T47D (cell line): ENCODE data around the gene LY6G5C.

Source experiments
- DNase-seq, 2 experiments: peaks; one replicate each; pipeline versions ENCODE4 v3.0.0 to v3.0.0-alpha.2; 2011 to 2012; ENCODE audit warnings: low read depth in 1 of 2, low spot score in 1 of 2
- JUND ChIP-seq: IDR thresholded peaks from 2 replicates; pipeline ENCODE4 v1.6.1; 2012; ENCODE audit warnings: low read depth
- in situ Hi-C: cut with HindIII; loops from 2 replicates; pipeline ENCODE4 v1.10.0; 2016; ENCODE audit warnings: low sequenced_read_pairs, low pct_unique_long_range_greater_than_20kb

Gene LY6G5C

DNA sequence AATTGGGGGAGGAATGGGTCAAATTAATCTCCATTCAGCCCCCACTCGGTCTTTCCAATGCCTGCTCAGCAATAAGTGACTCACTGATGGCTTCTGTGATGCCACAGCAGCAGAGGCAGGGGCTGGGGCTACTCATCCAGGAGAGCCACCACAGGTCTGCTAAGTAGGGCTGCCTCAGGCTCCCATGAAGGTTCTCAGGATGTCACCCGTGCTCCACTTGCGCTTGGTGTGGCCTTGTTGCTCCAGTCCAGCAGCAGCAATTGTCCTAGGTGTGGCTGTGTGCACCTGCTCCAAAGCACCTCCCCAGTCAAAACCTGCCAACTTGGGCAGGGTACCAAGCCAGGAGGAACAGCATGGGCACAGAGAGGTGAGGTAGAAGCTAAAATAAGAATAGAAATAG is 41.3 kb upstream of the LY6G5C start:
- TF ChIP-seq JUND, result no peak
- in situ Hi-C loops, result no loop called here
- no peak for DNase-seq

DNA sequence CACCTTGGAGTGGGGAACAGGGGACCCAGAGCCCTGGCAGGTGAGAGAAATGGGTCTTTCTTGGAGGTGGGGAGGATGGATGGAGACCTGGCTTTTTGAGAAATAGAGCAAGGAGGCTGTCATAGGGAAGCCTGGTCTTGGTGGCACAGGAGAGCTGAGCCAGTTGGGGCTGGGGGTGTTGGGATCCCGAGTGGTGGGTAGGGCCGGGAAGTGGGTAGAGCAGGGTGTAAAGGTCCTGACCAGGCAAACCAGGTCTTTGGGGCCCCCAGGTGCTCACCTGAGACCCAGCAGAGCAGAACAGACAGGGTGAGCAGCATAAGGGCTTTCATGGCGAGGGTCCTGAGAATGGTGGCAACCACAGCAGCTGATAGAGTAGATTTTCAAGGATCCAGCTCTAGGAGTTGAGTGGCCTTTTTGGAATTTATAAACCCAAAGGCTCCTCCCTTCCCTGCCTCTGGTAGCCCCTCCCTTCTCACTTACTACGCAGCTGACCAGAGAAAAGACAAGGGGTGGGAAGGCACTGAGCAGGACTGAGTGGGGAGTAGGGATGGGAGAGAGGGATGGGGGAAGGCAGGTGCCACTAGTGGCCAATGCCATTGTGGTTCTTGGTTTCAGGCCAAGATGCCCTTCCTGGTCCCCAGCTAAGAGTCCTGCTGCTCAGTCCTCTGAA is 40.6 kb upstream of the LY6G5C start, which contains the start of gene LY6G6C:
Gene LY6G6C, minus strand, starts transcription at position 396 of the 670 bp plus-strand sequence. Its CDS starts 67 bp downstream, at position 329.
- no peak for DNase-seq
- in situ Hi-C loops, result no loop called here
- TF ChIP-seq JUND, result no peak

DNA sequence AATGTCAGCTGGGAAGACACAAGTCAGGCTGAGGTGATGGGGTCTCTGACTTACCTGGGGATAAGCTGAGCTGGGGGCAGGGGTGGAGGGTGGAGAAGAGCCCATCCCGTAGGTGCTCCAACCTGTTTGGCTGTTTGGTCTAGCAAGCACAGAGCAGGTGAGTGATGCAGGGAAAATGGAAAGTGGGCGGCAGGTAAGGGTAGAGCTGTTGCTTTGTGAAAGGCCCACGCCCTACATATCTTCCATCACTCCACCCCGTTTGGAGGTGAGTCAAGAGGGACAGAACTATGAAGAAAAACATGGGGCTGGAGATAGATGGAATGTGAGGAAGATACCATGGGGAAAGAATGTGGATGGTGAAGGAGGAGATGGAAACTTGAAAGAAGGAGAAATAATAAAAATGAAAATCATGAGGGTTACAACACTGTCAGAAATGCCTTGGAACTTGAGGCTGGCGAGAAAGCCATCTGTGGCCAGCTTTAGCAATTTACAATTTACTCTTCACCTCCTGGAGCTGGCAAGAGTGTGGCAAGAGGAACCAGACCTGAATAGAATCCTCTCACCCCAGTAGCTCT is 39.4 kb upstream of the LY6G5C start:
- in situ Hi-C loops, result no loop called here
- DNase-seq, result no peak
- TF ChIP-seq JUND, result no peak

DNA sequence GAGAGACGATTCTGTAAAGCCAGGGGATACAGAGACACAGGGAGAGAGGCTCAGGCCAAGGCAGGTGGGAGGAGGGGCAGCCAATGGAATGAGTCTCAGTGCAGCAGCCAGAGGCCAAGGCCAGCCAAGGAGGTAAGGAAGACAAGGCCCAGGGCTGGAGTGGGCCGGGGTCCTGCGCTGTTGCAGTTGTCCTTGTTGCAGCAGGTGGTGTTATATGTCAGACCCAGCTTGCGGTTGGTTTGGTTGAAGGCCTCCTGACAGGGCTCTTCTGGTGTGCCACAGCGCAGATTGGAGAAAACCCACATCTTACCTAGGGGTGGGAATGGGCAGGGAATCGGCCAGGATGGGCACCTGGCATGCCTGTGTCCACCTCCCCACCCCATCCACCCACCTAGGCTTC is 38.1 kb upstream of the LY6G5C start:
- no peak for DNase-seq
- TF ChIP-seq JUND, result no peak
- in situ Hi-C loops, result no loop called here

DNA sequence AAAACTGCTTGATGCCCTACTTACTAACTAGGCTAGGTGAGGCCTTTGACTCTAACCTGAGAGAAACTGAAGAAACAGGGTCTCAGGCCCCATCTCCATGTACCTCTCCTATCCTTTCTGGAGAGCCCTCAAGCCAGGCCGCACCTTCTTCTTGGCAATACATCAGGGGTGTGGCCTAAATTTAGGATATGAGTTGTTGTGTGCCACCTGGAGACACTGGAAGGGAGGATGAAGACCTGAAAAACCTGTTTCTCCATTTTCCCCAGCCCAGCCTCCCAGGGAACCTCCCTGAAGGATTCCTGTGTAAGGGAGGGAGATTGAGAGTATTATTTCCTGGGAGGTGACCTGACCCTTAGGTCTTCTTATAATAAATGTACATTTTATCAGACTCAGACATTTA is 37.4 kb upstream of the LY6G5C start:
- in situ Hi-C loops, result no loop called here
- no peak for TF ChIP-seq JUND
- peak; percentile 75 to 97 for DNase-seq

DNA sequence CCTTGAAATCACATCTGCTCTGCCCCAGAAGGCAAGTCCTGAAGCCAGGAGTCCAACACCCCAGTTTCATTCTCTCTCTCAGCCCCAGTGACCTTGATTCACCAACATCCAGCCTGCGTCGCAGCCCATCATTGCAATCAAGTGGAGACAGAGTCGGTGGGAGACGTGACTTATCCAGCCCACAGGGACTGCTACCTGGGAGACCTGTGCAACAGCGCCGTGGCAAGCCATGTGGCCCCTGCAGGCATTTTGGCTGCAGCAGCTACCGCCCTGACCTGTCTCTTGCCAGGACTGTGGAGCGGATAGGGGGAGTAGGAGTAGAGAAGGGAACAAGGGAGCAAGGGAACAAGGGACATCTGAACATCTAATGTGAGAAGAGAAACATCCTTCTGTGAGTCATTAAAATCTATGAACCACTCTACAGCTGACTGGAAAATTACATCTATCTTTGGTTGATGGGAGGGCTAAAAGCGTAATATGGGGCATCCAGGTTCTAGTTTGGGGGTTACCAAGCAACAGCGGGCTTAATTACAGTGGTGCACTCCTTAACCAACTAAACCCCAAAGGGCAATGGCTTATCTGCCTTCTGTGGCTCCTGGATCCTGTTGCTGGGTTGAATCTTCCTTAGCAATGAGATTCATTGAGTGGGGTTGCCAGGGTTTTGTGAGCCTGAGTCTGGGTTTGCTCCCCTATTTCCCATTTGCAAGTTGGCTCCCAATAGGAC is 36.8 kb upstream of the LY6G5C start:
- peak; percentile 62 to 88 for DNase-seq
- in situ Hi-C loops, result no loop called here
- TF ChIP-seq JUND, result no peak

DNA sequence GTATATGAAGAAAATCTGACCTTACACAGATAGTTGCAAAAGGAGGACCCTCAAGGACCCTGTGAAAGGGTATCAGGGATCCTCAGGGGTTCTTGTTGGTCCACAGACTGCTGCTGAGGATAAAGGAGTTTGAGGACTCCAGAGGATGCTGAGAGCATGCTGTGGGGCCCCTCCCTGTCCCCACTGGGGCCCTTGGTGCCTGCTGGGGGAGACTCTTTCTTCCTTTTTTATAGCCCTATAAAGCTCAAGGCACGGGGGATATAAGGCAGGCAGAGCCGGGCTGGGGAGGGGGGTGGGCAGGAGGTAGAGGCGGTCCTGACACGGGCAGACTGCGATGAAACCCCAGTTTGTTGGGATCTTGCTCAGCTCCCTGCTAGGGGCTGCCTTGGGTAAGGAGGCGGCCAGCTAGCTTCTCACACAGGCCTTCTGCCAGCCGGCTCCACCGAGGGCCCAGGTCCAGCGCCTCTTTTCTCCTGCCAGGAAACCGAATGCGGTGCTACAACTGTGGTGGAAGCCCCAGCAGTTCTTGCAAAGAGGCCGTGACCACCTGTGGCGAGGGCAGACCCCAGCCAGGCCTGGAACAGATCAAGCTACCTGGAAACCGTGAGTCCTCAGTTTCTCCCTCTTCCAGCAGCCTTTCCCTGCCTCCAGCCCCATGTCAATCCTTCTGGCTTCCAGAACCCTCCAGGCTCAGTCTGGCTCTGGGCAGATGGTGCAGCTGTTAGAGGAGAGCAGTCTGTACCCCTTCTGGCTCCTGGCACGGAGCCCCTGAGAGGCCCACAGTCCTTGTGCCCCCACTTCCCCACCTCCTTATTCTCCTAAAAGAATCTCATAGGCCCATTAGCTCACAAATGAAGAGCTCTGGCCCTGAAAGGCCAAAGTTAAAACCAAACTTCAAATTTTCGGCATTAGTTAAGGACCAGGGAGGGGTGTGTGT is 34.4 kb upstream of the LY6G5C start, which contains the start of gene LY6G6D:
Gene LY6G6D, plus strand, starts transcription at position 327 of the 937 bp plus-strand sequence. Its CDS starts 8 bp downstream, at position 335.
- no peak for DNase-seq
- no peak for TF ChIP-seq JUND
- in situ Hi-C loops, result no loop called here

DNA sequence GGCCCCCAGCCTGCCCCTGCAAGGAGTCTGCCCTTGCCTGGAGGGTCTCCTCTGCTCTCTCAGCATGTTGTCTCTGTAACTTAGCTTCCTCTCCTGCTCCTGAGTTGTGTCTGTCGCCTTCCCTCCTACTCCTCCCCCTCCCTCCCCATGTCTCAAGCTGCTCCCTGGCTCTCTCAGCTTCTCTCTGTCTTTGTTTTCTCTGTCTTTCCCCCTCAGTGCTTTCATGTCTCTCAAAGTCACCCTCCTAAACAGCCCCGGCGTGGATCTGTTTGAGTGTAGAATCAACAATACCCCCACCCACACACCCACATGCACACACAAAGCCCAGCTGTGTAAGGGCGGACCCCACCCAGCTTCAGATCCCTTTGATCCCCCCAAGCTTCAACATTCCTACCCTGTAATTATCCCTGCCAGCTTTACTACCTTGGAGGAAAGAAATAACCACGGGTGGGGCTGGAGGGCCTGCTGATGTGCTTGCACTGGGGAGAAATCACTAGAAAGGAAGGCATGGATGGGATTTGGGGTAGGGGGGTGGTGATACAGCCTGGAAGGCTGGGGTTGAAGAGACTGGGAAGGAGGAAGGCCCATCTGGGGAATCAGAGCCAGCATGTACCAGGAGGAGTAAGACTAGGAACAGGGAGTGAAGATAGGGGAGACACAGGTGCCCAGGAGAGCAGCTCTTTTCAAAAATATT is 33.3 kb upstream of the LY6G5C start:
- in situ Hi-C loops, result no loop called here
- no peak for TF ChIP-seq JUND

DNA sequence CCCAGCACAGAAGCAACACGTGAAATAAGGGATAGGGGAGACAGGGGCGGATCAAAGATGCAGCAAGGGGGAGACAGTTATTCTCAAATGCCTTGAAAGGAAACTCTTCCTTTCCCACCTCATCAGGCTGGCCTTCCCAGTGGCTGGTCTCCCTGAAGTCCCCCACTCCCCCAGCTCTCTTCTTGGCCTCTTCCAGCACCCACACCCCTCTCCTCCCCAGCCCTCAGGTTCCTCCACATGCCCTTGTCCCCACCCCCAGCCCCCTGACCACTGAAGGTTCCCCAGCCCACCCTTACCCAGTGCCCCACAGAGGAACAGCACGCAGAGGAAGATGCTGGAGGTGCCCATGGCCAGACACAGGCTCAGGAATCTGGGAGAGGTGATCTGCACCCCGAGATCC is 32.6 kb upstream of the LY6G5C start:
- TF ChIP-seq JUND, result no peak
- in situ Hi-C loops, result no loop called here
- no peak for DNase-seq

More for the DNA sequence above, 33.3 kb upstream of the LY6G5C start:
- DNase-seq, result no peak

DNA sequence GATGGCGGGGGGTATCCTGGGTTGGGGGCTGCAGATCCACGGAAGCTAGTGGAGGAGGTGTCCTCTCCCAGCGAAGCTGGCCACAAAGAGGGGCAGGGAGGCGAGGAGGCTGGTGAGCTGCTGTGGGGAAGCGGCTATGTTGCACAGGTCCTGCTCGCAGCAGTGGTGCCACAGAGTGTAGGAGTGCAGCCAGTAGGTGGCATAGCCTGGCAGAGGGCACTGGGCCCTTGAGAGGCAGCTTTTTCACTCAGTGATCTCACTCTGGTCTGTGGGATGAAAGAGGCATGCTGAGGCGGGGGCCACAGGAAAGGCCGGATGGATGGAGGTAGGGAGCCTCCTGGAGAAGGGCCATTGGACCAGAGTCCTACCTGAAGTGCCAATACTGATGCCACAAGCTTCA is 31.4 kb upstream of the LY6G5C start:
- peak; percentile 83 for DNase-seq
- in situ Hi-C loops, result no loop called here
- no peak for TF ChIP-seq JUND

DNA sequence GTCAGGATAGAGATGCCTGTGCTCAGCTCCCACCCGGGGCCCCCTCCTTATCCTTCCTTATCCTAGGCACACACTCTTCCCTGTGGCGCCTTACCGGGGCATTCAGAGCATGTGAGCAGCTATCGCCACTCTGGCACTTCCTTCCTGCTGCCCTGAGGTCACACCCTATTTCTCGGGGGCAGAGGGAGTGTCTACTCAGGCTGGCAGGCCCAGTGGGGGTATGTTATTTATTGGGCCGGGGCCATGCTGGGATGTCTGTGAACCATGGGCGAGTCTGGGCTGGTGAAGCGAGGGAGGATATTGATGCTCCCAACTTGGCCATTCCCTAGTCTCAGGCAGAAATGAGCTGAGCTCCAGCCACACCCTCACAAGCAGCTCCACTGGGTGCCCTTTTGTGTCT is 30.4 kb upstream of the LY6G5C start:
- in situ Hi-C loops, result no loop called here
- TF ChIP-seq JUND, result no peak
- DNase-seq, result no peak
